SU-DHL-6 (cell line): ENCODE measurements around the gene ARPC2.

Experiments used
- CTCF ChIP-seq: fragments of 200-600 bp; sonication (generic); IDR thresholded peaks from one replicate; pipeline ENCODE4 v1.5.1; 2017; ENCODE audit warnings: antibody characterized with exemption, mild to moderate bottlenecking, low read length, moderate library complexity; ENCODE audit not compliant: insufficient read depth, poor library complexity, severe bottlenecking
- EZH2phosphoT487 ChIP-seq: fragments of 200-600 bp; sonication (generic), shearing (Covaris generic); conservative IDR thresholded peaks from 2 replicates; pipeline ENCODE4 v1.6.1; 2018; ENCODE audit warnings: mild to moderate bottlenecking, antibody characterized with exemption, low read length, moderate library complexity, mixed read lengths

GRCh38 chr2:218275371-218276072, 58.5 kb downstream of the ARPC2 start:
- no peak for TF ChIP-seq CTCF
- TF ChIP-seq EZH2phosphoT487: no peak
